ENCODE results near the gene TNFSF15. TPM values are rescaled to one million over a fixed set of nuclear protein-coding genes. Genes with fewer than 3 reads are reported as not detected.

TNFSF15 gene
- total RNA-seq, 1 experiment from 2014 or later: not detected

DNA sequence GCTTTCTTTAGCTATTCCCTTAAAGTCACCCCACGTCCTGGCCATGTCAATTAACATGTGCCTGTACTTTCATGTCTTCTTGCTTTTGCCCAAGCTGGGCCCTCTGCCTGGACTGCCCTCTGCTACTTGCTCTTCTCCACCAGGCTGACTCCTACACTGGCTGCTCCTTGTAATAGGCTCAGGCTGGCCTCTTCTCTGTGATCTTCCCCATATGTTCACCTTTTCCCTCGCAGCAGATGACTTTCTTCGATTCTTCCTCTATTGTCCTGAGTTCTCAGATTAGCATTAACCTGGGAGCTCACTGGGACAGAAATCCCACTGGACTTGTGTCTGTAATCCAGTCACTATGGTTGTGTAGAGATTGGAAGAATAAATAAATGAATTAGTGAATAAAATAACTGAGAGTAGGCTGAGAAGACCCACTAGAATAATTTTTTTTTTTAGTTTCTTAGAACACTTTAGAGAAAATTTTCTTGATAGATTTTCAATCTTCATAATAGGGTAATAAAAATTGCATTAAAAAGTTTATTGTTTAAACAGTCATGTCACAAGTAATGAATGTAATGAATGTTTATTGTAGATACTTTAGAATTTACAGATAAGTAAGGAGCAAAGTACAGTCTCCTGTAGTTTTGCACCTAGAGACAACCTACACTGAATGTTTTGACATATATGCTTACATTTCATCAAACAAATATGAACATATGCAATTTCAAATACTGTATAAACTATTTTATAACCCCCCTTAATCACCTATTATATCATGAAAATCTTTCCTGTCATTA, 47.4 kb upstream of the TNFSF15 start:
- no peak for ATAC-seq
- Histone ChIP-seq H3K27me3 (ENCODE audit: insufficient read depth, low read length) (peaks cover 6% of the 10 kb centered on the region; the same call in 1 of the 2 replicates), H3K4me3 (replicated peaks in 1 of 2; ENCODE audit: low read depth in 1 of 2, low read length in 2 of 2) (no peak overlapping the region), H3K9ac (ENCODE audit: low read length) (no peak overlapping the region), H3K4me1 (ENCODE audit: control insufficient read depth in 1 of 2, insufficient read depth in 2 of 2, low read length in 2 of 2) (no peaks in the 10 kb centered on the region), H3K4me2 (ENCODE audit: low read length) (no peak overlapping the region), H3K27ac (ENCODE audit: low read depth, low read length) (no peak overlapping the region), H3K36me3 (ENCODE audit: control insufficient read depth in 1 of 2, insufficient read depth in 2 of 2, low read length in 2 of 2) (no peaks in the 10 kb centered on the region), H2AFZ (ENCODE audit: low read depth, low read length, poor library complexity, severe bottlenecking) (no peak overlapping the region), H3K9me2 (ENCODE audit: insufficient read depth) (no peaks in the 10 kb centered on the region), H4K20me1 (ENCODE audit: insufficient read depth) (no peaks in the 10 kb centered on the region), H3K9me3 (ENCODE audit: control insufficient read depth in 1 of 2, insufficient read depth in 1 of 2, low read depth in 1 of 2, low read length in 2 of 2) (no peaks in the 10 kb centered on the region), H3K79me2 (ENCODE audit: insufficient read depth, low read length) (no peaks in the 10 kb centered on the region)
- POLR2A ChIA-PET: no interaction called here
- TF ChIP-seq YY1 (IDR thresholded peaks at IDR 0.05; ENCODE audit: extremely low read depth, insufficient replicate concordance, low read depth, low read length) (no peak), SIN3A (IDR thresholded peaks at IDR 0.05; ENCODE audit: low read depth) (no peak), EZH2phosphoT487 (IDR thresholded peaks at IDR 0.05; ENCODE audit: borderline replicate concordance) (no peak), JUND (IDR thresholded peaks at IDR 0.05) (no peak), CBX3 (IDR thresholded peaks at IDR 0.05; ENCODE audit: low read depth) (no peak), POLR2AphosphoS5 (IDR thresholded peaks at IDR 0.05; ENCODE audit: low read depth, low read length) (no peak), RAD21 (IDR thresholded peaks at IDR 0.05; ENCODE audit: low read depth) (no peak)
- BruUV-seq (replicated peaks): no TSS peak
- CTCF ChIA-PET: no interaction called here
- intact Hi-C loops (cut with micrococcal nuclease): no loop called here
- no peak for DNase-seq (ENCODE audit: low read depth, low spot score)
- RAD21 ChIA-PET (ENCODE audit: low non-redundant PET in 1 of 2, low total read pairs in 2 of 2, uncharacterized antibody in 2 of 2, unreplicated experiment in 2 of 2): no interaction called here

DNA sequence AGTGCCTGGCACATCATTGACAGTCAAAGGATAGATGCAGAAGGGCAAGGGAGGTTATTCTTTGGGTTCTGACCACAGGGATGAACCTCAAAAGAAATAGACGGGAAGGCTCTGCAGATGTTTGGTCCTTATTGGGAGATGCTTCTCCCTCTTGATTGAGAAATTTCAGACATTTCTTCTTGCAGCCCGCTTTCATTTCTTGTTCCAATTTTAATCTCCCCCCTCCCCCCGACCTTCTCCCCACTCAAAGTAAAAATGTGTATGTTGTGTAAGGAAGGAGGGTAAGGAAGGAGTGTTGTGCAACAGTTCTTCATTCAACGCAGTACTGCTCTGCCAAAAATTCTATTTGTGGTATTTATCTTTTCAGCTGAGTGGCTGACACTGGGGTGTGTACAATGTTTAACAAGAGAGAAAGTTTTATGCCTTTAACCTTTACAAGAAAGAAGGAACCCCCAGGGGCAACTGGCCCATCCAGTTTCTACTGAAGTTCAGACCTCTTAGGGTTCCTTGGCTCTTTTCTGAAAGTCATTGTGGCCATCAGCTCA, 46.3 kb upstream of the TNFSF15 start:
- Histone ChIP-seq H3K9me2 (ENCODE audit: insufficient read depth) (no peaks in the 10 kb centered on the region), H3K4me3 (replicated peaks in 1 of 2; ENCODE audit: low read depth in 1 of 2, low read length in 2 of 2) (no peak overlapping the region), H3K27me3 (ENCODE audit: insufficient read depth, low read length) (no peaks in the 10 kb centered on the region), H3K4me1 (ENCODE audit: control insufficient read depth in 1 of 2, insufficient read depth in 2 of 2, low read length in 2 of 2) (no peaks in the 10 kb centered on the region), H2AFZ (ENCODE audit: low read depth, low read length, poor library complexity, severe bottlenecking) (no peak overlapping the region), H3K36me3 (ENCODE audit: control insufficient read depth in 1 of 2, insufficient read depth in 2 of 2, low read length in 2 of 2) (no peaks in the 10 kb centered on the region), H3K9ac (ENCODE audit: low read length) (no peak overlapping the region), H3K9me3 (ENCODE audit: control insufficient read depth in 1 of 2, insufficient read depth in 1 of 2, low read depth in 1 of 2, low read length in 2 of 2) (no peaks in the 10 kb centered on the region), H4K20me1 (ENCODE audit: insufficient read depth) (no peaks in the 10 kb centered on the region), H3K79me2 (ENCODE audit: insufficient read depth, low read length) (no peaks in the 10 kb centered on the region), H3K4me2 (ENCODE audit: low read length) (no peak overlapping the region), H3K27ac (ENCODE audit: low read depth, low read length) (no peak overlapping the region)
- POLR2A ChIA-PET: no interaction called here
- DNase-seq (ENCODE audit: low read depth, low spot score) (no peak), ATAC-seq (no peak)
- CTCF ChIA-PET: no interaction called here
- RAD21 ChIA-PET (ENCODE audit: low non-redundant PET in 1 of 2, low total read pairs in 2 of 2, uncharacterized antibody in 2 of 2, unreplicated experiment in 2 of 2): no interaction called here
- intact Hi-C loops (cut with micrococcal nuclease): no loop called here
- BruUV-seq (replicated peaks): no TSS peak
- TF ChIP-seq SIN3A (IDR thresholded peaks at IDR 0.05; ENCODE audit: low read depth) (no peak), ZFX (IDR thresholded peaks at IDR 0.05) (no peak), TCF7L2 (IDR thresholded peaks at IDR 0.05; ENCODE audit: borderline replicate concordance, extremely low read depth, insufficient read depth, insufficient read length) (no peak), POLR2A (IDR thresholded peaks at IDR 0.05; ENCODE audit: borderline replicate concordance, extremely low read depth, insufficient read depth, insufficient read length) (no peak), CBX3 (IDR thresholded peaks at IDR 0.05; ENCODE audit: low read depth) (no peak), MAX (IDR thresholded peaks at IDR 0.05) (no peak), RAD21 (IDR thresholded peaks at IDR 0.05; ENCODE audit: low read depth) (no peak), JUND (IDR thresholded peaks at IDR 0.05) (no peak), SRF (IDR thresholded peaks at IDR 0.05; ENCODE audit: low read depth) (no peak), SP1 (IDR thresholded peaks at IDR 0.05; ENCODE audit: low read depth) (no peak), CEBPB (IDR thresholded peaks at IDR 0.05; ENCODE audit: low read depth) (no peak), EZH2phosphoT487 (IDR thresholded peaks at IDR 0.05; ENCODE audit: borderline replicate concordance) (no peak)
- TF ChIP-seq, protein P1, sequence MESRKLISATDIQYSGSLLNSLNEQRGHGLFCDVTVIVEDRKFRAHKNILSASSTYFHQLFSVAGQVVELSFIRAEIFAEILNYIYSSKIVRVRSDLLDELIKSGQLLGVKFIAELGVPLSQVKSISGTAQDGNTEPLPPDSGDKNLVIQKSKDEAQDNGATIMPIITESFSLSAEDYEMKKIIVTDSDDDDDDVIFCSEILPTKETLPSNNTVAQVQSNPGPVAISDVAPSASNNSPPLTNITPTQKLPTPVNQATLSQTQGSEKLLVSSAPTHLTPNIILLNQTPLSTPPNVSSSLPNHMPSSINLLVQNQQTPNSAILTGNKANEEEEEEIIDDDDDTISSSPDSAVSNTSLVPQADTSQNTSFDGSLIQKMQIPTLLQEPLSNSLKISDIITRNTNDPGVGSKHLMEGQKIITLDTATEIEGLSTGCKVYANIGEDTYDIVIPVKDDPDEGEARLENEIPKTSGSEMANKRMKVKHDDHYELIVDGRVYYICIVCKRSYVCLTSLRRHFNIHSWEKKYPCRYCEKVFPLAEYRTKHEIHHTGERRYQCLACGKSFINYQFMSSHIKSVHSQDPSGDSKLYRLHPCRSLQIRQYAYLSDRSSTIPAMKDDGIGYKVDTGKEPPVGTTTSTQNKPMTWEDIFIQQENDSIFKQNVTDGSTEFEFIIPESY (IDR thresholded peaks at IDR 0.05; ENCODE audit: extremely low read depth, insufficient replicate concordance, low read length): no peak
- TF ChIP-seq, protein P2, sequence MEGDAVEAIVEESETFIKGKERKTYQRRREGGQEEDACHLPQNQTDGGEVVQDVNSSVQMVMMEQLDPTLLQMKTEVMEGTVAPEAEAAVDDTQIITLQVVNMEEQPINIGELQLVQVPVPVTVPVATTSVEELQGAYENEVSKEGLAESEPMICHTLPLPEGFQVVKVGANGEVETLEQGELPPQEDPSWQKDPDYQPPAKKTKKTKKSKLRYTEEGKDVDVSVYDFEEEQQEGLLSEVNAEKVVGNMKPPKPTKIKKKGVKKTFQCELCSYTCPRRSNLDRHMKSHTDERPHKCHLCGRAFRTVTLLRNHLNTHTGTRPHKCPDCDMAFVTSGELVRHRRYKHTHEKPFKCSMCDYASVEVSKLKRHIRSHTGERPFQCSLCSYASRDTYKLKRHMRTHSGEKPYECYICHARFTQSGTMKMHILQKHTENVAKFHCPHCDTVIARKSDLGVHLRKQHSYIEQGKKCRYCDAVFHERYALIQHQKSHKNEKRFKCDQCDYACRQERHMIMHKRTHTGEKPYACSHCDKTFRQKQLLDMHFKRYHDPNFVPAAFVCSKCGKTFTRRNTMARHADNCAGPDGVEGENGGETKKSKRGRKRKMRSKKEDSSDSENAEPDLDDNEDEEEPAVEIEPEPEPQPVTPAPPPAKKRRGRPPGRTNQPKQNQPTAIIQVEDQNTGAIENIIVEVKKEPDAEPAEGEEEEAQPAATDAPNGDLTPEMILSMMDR (IDR thresholded peaks at IDR 0.05 in 2 of 3, conservative IDR thresholded peaks at IDR 0.05 in 1 of 3; ENCODE audit: borderline replicate concordance in 1 of 3, insufficient read depth in 1 of 3, low read depth in 2 of 3, low read length in 2 of 3): no peak
